Measurements from ENCODE around the gene APP. TPM values are rescaled to one million over a fixed set of nuclear protein-coding genes. Genes with fewer than 3 reads are reported as not detected.

The APP gene
- total RNA-seq, 2 experiments from 2014 or later, result 39.3 to 39.4 TPM

DNA sequence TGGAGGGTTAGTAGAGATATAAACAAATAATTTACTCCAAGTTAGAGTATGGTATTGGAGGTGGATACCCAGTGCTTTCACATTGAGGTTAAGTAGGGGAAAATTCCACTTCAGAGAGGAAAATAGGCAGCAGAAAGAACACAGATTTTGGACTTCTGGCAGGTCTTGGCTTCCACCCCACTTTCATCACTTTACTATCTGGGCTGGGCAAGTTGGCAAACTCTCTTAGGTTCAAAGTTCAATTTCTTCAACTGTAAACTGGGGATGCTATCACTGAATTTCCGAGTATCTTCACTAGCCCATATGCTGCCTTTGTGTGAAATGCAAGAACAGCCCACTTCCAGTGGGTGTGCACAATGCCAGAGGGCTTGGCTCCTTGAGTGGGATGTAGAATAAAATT lies 220.9 kb downstream of the APP start:
- ATAC-seq (no peak), DNase-seq (no peak)
- POLR2A ChIA-PET, result interaction anchor here (0.6 kb wide), 1 partner anchor 23 kb away, joined by 3 read pairs; no protein-coding TSS in a partner anchor
- Mint-ChIP-seq H3K4me3 (no peak overlapping the region), H3K9me3 (no peaks in the 10 kb centered on the region), H3K4me1 (ENCODE audit: low read depth) (no peaks in the 10 kb centered on the region), H3K27me3 (no peaks in the 10 kb centered on the region), H3K27ac (no peak overlapping the region), H3K36me3 (ENCODE audit: low read depth) (peaks cover 10% of the 10 kb centered on the region)
- CTCF ChIA-PET, result no interaction called here
- TF ChIP-seq, protein P1, sequence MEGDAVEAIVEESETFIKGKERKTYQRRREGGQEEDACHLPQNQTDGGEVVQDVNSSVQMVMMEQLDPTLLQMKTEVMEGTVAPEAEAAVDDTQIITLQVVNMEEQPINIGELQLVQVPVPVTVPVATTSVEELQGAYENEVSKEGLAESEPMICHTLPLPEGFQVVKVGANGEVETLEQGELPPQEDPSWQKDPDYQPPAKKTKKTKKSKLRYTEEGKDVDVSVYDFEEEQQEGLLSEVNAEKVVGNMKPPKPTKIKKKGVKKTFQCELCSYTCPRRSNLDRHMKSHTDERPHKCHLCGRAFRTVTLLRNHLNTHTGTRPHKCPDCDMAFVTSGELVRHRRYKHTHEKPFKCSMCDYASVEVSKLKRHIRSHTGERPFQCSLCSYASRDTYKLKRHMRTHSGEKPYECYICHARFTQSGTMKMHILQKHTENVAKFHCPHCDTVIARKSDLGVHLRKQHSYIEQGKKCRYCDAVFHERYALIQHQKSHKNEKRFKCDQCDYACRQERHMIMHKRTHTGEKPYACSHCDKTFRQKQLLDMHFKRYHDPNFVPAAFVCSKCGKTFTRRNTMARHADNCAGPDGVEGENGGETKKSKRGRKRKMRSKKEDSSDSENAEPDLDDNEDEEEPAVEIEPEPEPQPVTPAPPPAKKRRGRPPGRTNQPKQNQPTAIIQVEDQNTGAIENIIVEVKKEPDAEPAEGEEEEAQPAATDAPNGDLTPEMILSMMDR (IDR thresholded peaks at IDR 0.05), result no peak
- intact Hi-C loops (cut with micrococcal nuclease), result no loop called here

DNA sequence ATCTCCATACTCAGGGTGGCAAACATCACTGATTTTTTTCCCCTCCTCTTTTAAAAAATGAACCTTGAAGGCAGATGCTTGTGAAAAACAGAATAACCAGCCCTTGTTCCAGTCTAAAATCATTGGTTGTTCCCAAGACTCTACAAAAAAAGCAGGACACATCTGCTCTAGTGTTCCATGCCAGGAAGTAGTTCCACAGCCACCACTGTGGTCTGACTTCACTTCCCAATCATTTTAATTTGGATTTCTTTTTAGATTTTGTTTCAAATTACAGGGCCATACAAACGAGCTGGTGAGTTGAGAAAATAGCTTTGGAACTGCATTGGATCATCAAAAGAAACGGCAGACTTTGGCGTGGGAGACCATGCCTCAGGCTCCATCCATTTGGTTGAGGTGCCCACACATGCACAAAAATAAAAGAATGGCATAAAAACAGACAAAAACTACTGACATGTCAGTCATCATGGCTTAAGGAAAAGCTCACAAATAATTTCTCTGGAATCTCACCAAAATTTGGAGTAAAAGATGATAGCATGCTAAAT lies 225.8 kb downstream of the APP start:
- POLR2A ChIA-PET, result no interaction called here
- no peak overlapping the region for H3K4me3 Mint-ChIP-seq
- H3K27ac Mint-ChIP-seq, result no peak overlapping the region
- CTCF ChIA-PET, result no interaction called here
- DNase-seq, result no peak
- TF ChIP-seq, protein P1 (IDR thresholded peaks at IDR 0.05), result no peak
- intact Hi-C loops (cut with micrococcal nuclease), result no loop called here
- H3K9me3 Mint-ChIP-seq, result no peaks in the 10 kb centered on the region
- ATAC-seq, result no peak
- no peaks in the 10 kb centered on the region for H3K4me1 Mint-ChIP-seq (ENCODE audit: low read depth)
- peaks cover 5% of the 10 kb centered on the region for H3K36me3 Mint-ChIP-seq (ENCODE audit: low read depth)
- no peaks in the 10 kb centered on the region for H3K27me3 Mint-ChIP-seq

DNA sequence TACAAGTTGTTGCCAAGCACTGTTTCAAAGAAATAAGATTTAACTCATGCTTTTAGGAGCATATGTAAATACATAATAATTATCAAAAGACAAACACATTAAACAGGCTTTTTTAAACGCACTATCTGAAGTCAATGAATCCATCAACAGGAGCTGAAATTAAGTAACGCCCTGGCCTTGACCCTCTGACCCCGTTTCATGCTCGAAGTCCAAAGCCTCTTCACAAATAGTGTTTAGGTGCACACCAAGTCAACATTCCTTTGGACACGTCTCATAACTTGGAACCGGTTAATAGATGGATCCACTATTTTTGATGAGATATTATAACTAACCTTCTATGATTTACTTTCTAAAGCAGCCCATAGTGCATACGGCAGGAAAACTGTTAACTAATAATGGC lies 226.5 kb downstream of the APP start:
- H3K27me3 Mint-ChIP-seq, result no peaks in the 10 kb centered on the region
- TF ChIP-seq, protein P1 (IDR thresholded peaks at IDR 0.05), result no peak
- no peaks in the 10 kb centered on the region for H3K4me1 Mint-ChIP-seq (ENCODE audit: low read depth)
- ATAC-seq, result no peak
- H3K27ac Mint-ChIP-seq, result no peak overlapping the region
- DNase-seq, result no peak
- ChIA-PET POLR2A (no interaction called here), CTCF (no interaction called here)
- H3K4me3 Mint-ChIP-seq, result no peak overlapping the region
- peaks cover 5% of the 10 kb centered on the region for H3K36me3 Mint-ChIP-seq (ENCODE audit: low read depth)
- intact Hi-C loops (cut with micrococcal nuclease), result no loop called here
- H3K9me3 Mint-ChIP-seq, result no peaks in the 10 kb centered on the region

DNA sequence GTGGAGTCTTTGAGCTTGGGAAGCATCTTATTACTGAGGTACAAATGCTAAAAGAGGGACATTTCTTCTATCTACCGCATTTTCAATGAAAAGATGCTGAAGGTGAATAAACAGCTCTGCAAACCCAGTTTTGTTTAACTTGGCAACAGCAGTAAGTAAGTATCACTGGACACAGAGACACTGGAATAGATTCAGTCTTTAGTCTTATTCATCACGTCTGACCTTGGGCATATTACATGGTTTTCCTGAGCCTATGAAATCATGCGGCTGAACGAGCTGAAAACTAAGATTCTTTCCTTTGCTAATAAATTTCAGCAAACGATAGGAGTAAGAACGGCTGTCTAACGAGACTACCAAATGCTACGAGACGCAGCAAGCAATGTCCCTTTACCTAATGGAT lies 228.4 kb downstream of the APP start:
- ATAC-seq, result no peak
- Mint-ChIP-seq H3K4me3 (no peak overlapping the region), H3K4me1 (ENCODE audit: low read depth) (no peaks in the 10 kb centered on the region), H3K9me3 (no peaks in the 10 kb centered on the region), H3K27me3 (no peaks in the 10 kb centered on the region), H3K36me3 (ENCODE audit: low read depth) (peaks cover 5% of the 10 kb centered on the region), H3K27ac (no peak overlapping the region)
- intact Hi-C loops (cut with micrococcal nuclease), result no loop called here
- TF ChIP-seq, protein P1 (IDR thresholded peaks at IDR 0.05), result no peak
- ChIA-PET POLR2A (no interaction called here), CTCF (no interaction called here)
- no peak for DNase-seq

DNA sequence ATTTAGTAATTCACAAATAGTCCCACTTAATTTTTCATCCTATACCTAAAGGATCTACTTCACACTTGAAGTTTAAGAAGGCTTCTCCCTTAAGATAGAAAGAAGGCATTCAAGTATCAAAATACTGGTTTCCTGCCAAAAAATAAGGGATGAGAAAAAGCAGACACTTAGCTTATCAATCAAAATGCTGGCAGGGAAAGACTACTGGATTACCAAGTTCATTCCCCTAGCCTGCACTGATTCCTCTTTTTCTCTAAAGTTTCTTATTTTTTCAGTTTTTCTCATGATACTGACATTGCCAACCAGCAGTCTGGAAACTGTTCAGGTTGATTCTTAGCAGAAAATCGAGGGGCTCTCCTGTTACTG lies 231.2 kb downstream of the APP start:
- H3K27ac Mint-ChIP-seq, result no peak overlapping the region
- H3K9me3 Mint-ChIP-seq, result no peaks in the 10 kb centered on the region
- peaks cover 6% of the 10 kb centered on the region for H3K4me1 Mint-ChIP-seq (ENCODE audit: low read depth)
- H3K36me3 Mint-ChIP-seq (ENCODE audit: low read depth), result no peaks in the 10 kb centered on the region
- DNase-seq, result no peak
- ChIA-PET POLR2A (no interaction called here), CTCF (no interaction called here)
- intact Hi-C loops (cut with micrococcal nuclease), result no loop called here
- no peak overlapping the region for H3K4me3 Mint-ChIP-seq
- H3K27me3 Mint-ChIP-seq, result no peaks in the 10 kb centered on the region
- ATAC-seq, result no peak
- TF ChIP-seq, protein P1 (IDR thresholded peaks at IDR 0.05), result no peak

Data from activated CD8-positive, alpha-beta T cell treated with anti-CD3 and anti-CD28 coated beads for 36 hours (primary cell).